ENCODE results near the gene PCDHA1.
"Not testable (repeated sequence)": the region's sequence is repeated elsewhere in the genome, so short reads cannot be mapped to it uniquely, and the experiment has no call there.

The PCDHA1 gene

DNA sequence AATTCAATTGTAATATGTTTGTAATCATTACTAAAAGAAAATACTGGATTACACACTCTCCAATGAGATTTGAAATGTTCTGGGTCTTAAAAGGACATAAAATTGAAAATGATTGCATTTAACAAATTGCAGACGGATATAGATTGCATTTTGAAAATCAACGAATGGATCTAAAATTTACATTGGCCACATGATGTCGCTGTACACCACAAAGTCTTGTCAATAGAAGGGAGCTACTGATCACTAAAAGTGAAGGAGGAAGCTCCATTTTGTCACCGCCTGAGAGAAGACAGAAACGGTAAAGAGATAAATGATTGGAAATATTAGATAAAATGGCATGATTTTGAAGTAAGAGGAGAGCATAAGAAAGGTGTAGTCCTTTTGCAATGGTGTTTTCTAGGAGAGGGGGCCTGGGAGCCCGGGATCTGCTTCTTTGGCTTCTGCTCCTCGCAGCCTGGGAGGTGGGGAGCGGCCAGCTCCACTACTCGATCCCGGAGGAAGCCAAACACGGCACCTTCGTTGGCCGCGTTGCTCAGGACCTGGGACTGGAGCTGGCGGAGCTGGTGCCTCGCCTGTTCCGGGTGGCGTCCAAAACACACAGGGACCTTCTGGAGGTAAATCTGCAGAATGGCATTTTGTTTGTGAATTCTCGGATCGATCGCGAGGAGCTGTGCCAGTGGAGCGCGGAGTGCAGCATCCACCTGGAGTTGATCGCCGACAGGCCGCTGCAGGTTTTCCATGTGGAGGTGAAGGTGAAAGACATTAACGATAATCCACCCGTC is at the start of gene PCDHA1:
Gene PCDHA1 (plus strand): TSS at position 236 of the 782 bp plus-strand sequence.
- DNase-seq, result no peak

DNA sequence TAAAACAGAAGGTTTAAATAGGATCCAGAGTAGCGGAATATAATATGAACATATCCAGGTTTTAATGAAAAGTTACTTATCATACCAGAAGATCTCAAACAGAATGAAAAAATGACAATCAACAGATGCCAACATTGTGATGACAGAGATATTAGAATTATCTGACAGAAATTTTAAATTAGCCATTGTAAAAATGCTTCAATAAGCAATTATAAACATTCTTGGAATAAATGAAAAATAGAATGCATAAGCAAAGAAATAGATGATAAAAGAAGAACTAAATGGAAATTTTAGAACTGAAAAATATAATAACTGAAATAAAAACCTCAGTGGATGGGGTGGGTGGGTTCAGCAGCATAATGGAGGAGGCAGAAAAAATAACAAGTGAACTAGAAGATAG is 48.5 kb upstream of the PCDHA1 start:
- no peak for DNase-seq

GRCh38 chr5:140741967-140742366 is 44.0 kb upstream of the PCDHA1 start:
- no peak for DNase-seq

DNA sequence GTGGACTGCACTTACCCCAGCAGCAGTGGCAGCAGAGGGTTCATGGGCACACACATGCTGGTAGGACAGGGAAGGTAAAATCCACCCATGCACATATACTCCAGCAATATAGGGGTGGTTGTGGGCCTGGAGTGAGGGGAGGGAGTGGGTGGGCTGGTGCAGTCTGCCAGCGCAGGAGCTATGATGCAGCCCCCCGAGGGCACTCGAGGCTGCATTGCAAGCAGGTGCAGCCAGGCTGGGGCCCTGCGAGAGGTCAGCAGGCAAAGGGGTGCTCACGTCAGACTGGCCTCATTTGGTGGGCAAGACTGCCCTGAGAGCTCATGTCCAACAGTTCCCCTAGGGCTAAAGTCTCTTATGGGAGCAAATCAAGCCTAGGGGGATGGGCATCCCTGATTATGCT is 32.4 kb upstream of the PCDHA1 start:
- no peak for DNase-seq

- no peak for DNase-seq
Observed at GRCh38 chr5:140764177-140764973, 21.6 kb upstream of the PCDHA1 start.

GRCh38 chr5:140767444-140767843 is 18.5 kb upstream of the PCDHA1 start:
- DNase-seq, result no peak

DNA sequence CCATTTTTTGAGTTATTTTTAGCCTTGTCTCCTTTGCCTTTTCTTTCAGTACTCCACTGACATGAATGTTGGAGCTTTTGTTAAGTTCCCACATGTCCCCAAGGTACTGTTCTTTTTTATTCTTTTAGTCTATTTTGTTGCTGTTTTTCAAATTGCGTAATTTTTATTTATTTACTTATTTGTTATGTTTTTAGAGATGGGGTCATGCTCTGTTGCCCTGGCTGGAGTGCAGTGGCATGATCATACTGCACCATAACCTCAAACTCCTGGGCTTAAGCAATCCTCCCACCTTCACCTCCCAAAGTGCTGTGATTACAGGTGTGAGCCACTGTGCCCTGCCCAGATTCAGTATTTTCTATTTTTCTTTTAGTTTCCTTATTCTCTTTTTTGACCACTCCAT is 5.4 kb upstream of the PCDHA1 start:
- DNase-seq, result no peak

DNA sequence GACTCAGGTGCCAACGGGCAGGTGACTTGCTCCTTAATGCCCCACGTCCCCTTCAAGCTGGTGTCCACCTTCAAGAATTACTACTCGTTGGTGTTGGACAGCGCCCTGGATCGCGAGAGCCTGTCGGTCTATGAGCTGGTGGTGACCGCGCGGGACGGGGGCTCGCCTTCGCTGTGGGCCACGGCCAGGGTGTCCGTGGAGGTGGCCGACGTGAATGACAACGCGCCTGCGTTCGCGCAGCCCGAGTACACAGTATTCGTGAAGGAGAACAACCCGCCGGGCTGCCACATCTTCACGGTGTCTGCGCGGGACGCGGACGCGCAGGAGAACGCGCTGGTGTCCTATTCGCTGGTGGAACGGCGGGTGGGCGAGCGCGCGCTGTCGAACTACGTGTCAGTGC is 1.5 kb downstream of the PCDHA1 start:
- not testable (repeated sequence) for DNase-seq

GRCh38 chr5:140787849-140788504 is 2.0 kb downstream of the PCDHA1 start:
- not testable (repeated sequence) for DNase-seq

- no peak for DNase-seq
Observed at GRCh38 chr5:140791089-140791488, 5.1 kb downstream of the PCDHA1 start.

DNA sequence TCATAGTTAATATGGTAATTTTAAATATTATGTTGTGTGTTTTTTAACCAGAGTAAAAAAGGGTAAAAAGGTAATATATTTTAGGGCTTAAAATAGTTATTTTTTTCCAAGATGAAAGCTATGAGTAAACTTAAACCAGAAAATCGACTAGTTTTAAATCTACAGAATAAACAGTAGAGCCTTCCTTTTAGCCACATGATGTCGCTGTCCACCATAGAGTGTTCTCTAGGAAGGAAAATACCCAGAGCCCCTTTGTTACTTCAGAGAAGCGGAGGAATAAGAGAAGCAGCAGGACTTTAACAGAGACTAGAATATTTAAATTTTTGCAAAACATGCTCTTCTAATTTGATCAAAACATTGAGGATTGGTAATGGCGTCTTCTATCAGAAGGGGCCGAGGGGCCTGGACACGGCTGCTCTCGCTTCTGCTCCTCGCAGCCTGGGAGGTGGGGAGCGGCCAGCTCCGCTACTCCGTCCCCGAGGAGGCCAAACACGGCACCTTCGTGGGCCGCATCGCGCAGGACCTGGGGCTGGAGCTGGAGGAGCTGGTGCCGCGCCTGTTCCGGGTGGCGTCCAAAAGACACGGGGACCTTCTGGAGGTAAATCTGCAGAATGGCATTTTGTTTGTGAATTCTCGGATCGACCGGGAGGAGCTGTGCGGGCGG is 8.8 kb downstream of the PCDHA1 start, which contains the start of gene PCDHA2:
Gene PCDHA2 (plus strand): TSS at position 258 of the 664 bp plus-strand sequence.
- DNase-seq, result no peak

DNA sequence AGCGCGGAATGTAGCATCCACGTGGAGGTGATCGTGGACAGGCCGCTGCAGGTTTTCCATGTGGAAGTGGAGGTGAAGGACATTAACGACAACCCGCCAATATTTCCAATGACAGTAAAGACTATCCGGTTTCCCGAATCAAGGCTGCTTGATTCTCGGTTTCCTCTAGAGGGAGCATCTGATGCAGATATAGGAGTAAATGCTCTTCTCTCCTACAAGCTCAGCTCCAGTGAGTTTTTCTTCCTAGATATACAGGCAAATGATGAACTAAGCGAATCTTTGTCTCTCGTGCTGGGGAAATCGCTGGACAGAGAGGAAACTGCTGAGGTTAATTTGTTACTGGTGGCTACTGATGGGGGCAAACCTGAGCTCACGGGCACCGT is 9.3 kb downstream of the PCDHA1 start:
- no peak for DNase-seq

DNA sequence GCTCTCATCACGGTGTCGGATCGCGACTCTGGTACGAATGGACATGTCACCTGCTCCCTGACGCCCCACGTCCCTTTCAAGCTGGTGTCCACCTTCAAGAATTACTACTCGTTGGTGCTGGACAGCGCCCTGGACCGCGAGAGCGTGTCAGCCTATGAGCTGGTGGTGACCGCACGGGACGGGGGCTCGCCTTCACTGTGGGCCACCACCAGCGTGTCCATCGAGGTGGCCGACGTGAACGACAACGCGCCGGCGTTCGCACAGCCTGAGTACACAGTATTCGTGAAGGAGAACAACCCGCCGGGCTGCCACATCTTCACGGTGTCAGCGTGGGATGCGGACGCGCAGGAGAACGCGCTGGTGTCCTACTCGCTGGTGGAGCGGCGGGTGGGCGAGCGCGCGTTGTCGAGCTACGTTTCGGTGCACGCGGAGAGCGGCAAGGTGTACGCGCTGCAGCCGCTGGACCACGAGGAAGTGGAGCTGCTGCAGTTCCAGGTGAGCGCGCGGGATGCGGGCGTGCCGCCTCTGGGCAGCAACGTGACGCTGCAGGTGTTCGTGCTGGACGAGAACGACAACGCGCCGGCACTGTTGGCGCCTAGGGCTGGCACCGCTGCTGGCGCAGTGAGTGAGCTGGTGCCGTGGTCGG is 10.3 kb downstream of the PCDHA1 start:
- DNase-seq, result not testable (repeated sequence)

DNA sequence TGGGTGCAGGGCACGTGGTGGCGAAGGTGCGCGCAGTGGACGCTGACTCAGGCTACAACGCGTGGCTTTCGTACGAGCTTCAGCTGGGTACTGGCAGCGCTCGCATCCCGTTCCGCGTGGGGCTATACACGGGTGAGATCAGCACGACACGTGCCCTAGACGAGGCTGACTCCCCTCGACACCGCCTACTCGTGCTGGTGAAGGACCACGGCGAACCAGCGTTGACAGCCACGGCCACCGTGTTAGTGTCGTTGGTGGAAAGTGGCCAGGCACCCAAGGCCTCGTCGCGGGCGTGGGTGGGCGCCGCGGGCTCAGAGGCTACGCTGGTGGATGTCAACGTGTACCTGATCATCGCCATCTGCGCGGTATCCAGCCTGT is 10.8 kb downstream of the PCDHA1 start:
- no peak for DNase-seq

GRCh38 chr5:140800816-140801493 is 15.0 kb downstream of the PCDHA1 start, which contains the start of gene PCDHA3:
Gene PCDHA3 (plus strand): TSS chr5:140801057.
- DNase-seq, result peak; percentile 10

DNA sequence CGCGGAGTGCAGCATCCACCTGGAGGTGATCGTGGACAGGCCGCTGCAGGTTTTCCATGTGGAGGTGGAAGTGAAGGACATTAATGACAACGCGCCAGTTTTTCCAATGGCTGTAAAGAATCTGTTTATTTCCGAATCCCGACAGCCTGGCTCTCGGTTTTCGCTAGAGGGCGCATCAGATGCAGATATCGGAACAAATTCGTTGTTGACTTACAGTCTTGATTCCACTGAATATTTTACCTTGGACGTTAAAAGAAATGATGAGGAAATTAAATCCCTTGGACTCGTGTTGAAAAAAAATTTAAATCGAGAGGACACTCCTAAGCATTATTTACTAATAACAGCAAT is 15.5 kb downstream of the PCDHA1 start:
- DNase-seq, result no peak

- DNase-seq, result not testable (repeated sequence)
Observed at GRCh38 chr5:140802381-140802780, 16.4 kb downstream of the PCDHA1 start.

- DNase-seq, result no peak
Observed at GRCh38 chr5:140802781-140803271, 16.9 kb downstream of the PCDHA1 start.

GRCh38 chr5:140806834-140807775 is 21.2 kb downstream of the PCDHA1 start, which contains the start of gene PCDHA4:
Gene PCDHA4 (plus strand): TSS chr5:140807068.
- peak; percentile 5 for DNase-seq

- DNase-seq, result not testable (repeated sequence)
Observed at GRCh38 chr5:140808241-140808888, 22.4 kb downstream of the PCDHA1 start.

Measured in fibroblast of skin of right biceps (primary cell).